Smooth muscle cell (in vitro differentiated cells): ENCODE measurements around the gene PHAF1. TPM values are rescaled to one million over a fixed set of nuclear protein-coding genes. Genes with fewer than 3 reads are reported as not detected.

ENCODE experiments used
- DNase-seq: peaks from one replicate; lab custom pipeline; 2025; ENCODE audit not compliant: unreplicated experiment; lab: John Stamatoyannopoulos, UW
- H2AFZ ChIP-seq: fragments of 200-600 bp; sonication (generic); 2 replicates; pipeline ENCODE4 v1.6.0; 2016; ENCODE audit warnings: antibody characterized with exemption, low read depth, mild to moderate bottlenecking
- H3F3A ChIP-seq: fragments of 200-600 bp; sonication (generic); 2 replicates; pipeline ENCODE4 v1.6.0; 2017; ENCODE audit warnings: antibody characterized with exemption, low read depth
- H3K27ac ChIP-seq: fragments of 200-600 bp; sonication (generic); 2 replicates; pipeline ENCODE4 v1.5.1; 2016; ENCODE audit warnings: low read depth, mild to moderate bottlenecking
- H3K27me3 ChIP-seq: fragments of 200-600 bp; sonication (generic); 2 replicates; pipeline ENCODE4 v1.6.1; 2016; ENCODE audit warnings: low read depth, mild to moderate bottlenecking
- H3K36me3 ChIP-seq: fragments of 200-600 bp; sonication (generic); 2 replicates; pipeline ENCODE4 v1.5.1; 2016; ENCODE audit warnings: low read depth
- H3K4me1 ChIP-seq: fragments of 200-600 bp; sonication (generic); 2 replicates; pipeline ENCODE4 v1.5.1; 2016; ENCODE audit warnings: low read depth
- H3K4me2 ChIP-seq: fragments of 200-600 bp; sonication (generic); 2 replicates; pipeline ENCODE4 v1.6.0; 2016; ENCODE audit warnings: mild to moderate bottlenecking
- H3K4me3 ChIP-seq: fragments of 200-600 bp; sonication (generic); 2 replicates; pipeline ENCODE4 v1.5.1; 2016; ENCODE audit warnings: mild to moderate bottlenecking
- H3K79me2 ChIP-seq: fragments of 200-600 bp; sonication (generic); 2 replicates; pipeline ENCODE4 v1.6.0; 2016; ENCODE audit warnings: low read depth, mild to moderate bottlenecking
- H3K9ac ChIP-seq: fragments of 200-600 bp; sonication (generic); 2 replicates; pipeline ENCODE4 v1.6.0; 2016; ENCODE audit warnings: low read depth
- H3K9me3 ChIP-seq: fragments of 200-600 bp; sonication (generic); replicated peaks from 2 replicates; pipeline ENCODE4 v1.5.1; 2016; ENCODE audit warnings: low read depth
- H4K20me1 ChIP-seq: fragments of 200-600 bp; sonication (generic); 2 replicates; pipeline ENCODE4 v1.6.0; 2016; ENCODE audit warnings: low read depth
- WGBS: methylation state at CpG from one replicate; pipeline ENCODE4 v1.1.7; 2016; ENCODE audit warnings: low lambda C conversion rate; 5-methylcytosine and 5-hydroxymethylcytosine counted together
- polyA plus RNA-seq: library from polyadenylated mRNA; unstranded; fragments of >200 nt; fragmentation: Nextera tagmentation; extraction: Ambion mirVana; gene quantifications from 2 replicates; pipeline ENCODE4 v1.2.1, GENCODE V29; 2016
- total RNA-seq: library from RNA; depleted of rRNA; stranded (reverse); fragments of >200 nt; gene quantifications from 2 replicates; pipeline ENCODE4 v1.2.3, GENCODE V29; 2014
- TF ChIP-seq, protein P1 (sequence below): fragments of 200-600 bp; sonication (generic); IDR thresholded peaks from 2 replicates; pipeline ENCODE4 v1.5.1; 2017; ENCODE audit warnings: borderline replicate concordance, mild to moderate bottlenecking, antibody characterized with exemption; ENCODE audit not compliant: insufficient read depth, poor library complexity, severe bottlenecking

The PHAF1 gene
- total and polyA plus RNA-seq, 2 experiments from 2014 or later: 15.5 TPM

DNA sequence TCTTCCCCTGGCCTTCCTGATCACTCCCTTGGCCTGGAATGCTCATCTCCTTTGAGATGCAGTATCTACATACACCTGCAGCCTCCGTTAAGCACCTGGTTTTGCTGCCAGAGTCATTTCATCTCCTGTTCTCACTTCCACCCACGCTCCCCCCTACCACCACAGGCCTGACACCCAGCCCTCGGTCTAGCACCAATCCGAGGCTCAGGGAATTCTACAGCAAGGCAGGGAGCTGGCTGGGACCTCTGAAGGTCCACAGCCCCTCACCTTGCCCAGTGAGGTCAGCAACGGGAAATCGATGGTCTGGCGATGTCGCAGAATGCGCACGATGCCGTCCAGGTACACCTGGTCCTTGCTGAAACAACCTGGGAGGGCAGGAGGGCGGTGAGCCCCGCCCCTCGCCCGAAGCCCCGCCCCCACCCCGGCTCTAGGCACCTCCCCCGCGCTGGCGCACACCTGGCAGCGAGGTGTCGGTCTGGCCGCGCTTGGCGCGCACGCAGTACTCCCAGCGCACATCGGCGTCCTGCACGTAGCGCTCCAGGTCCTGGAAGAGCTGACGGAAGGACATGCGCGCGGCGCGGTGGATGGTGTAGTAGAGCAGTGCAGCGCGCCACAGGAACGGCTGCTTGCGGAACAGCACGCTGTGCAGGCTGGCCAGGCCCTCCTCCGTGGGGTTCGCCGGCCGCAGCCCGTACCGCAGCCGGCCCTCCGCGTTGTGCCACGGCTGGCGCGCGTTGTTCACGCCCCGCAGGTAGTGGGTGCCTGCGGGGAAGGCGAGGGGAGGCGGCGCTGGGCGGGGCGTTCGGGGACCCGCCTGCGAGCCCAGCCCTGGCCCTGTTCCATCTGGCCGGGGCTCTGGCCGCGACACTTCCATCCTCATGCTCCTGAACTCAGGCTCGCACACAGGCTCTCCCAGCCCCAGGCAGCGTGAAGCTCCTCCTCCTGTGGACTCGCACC lies 68.3 kb downstream of the PHAF1 start:
- 9% methylated on average over 48 of the region's 73 CpGs for WGBS

DNA sequence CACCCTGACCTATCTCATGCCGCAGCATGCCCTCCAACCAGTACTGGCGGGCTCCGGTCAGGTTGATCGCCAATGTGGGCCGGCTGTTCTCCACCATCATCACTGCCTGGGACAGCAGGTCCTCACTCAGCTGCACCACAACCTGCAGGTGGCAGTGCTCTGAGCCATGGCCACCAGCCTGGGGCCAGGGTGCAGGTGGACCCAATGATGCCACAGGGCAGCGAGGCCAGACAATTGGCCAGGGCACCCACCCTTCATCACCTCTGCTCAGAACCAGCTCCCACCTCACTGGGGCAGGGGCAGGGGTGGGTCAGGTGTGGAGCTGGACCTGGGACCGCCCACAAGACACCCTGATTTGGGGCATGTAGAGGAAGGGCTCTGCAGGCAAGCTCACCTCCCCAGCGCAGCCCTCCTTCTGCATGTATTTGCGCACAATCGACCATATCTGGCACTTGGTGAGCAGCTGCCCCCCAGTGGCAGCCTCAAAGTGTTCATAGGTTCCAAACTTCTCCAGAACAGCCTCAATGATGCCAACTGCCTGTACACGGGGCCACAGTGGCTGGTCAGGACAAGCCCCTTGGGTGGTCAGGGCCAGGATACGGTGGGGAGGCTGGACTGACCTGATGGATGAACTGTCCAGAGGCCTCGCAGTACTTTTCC lies 69.8 kb downstream of the PHAF1 start:
- Histone ChIP-seq H3K27me3 (no peaks in the 10 kb centered on the region), H3K9ac (no peak overlapping the region), H4K20me1 (peaks cover 43% of the 10 kb centered on the region), H3F3A (no peaks in the 10 kb centered on the region), H3K79me2 (peaks cover 10% of the 10 kb centered on the region), H3K27ac (no peak overlapping the region), H3K4me1 (peaks cover 11% of the 10 kb centered on the region), H3K9me3 (no peaks in the 10 kb centered on the region), H3K4me3 (no peak overlapping the region), H3K36me3 (no peaks in the 10 kb centered on the region), H2AFZ (no peak overlapping the region), H3K4me2 (no peak overlapping the region)
- no peak for DNase-seq
- 92% methylated on average over 13 of the region's 13 CpGs for WGBS
- TF ChIP-seq, protein P1, sequence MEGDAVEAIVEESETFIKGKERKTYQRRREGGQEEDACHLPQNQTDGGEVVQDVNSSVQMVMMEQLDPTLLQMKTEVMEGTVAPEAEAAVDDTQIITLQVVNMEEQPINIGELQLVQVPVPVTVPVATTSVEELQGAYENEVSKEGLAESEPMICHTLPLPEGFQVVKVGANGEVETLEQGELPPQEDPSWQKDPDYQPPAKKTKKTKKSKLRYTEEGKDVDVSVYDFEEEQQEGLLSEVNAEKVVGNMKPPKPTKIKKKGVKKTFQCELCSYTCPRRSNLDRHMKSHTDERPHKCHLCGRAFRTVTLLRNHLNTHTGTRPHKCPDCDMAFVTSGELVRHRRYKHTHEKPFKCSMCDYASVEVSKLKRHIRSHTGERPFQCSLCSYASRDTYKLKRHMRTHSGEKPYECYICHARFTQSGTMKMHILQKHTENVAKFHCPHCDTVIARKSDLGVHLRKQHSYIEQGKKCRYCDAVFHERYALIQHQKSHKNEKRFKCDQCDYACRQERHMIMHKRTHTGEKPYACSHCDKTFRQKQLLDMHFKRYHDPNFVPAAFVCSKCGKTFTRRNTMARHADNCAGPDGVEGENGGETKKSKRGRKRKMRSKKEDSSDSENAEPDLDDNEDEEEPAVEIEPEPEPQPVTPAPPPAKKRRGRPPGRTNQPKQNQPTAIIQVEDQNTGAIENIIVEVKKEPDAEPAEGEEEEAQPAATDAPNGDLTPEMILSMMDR: no peak

More for the DNA sequence above, 68.3 kb downstream of the PHAF1 start:
- Histone ChIP-seq H3F3A (no peaks in the 10 kb centered on the region), H3K4me3 (peak overlapping the region; percentile 50), H3K27me3 (no peaks in the 10 kb centered on the region), H3K9ac (no peak overlapping the region), H3K36me3 (no peaks in the 10 kb centered on the region), H3K9me3 (no peaks in the 10 kb centered on the region), H3K4me1 (peaks cover 8% of the 10 kb centered on the region), H4K20me1 (peaks cover 43% of the 10 kb centered on the region), H2AFZ (no peak overlapping the region), H3K79me2 (peaks cover 7% of the 10 kb centered on the region), H3K4me2 (peak overlapping the region; percentile 90), H3K27ac (no peak overlapping the region)
- peak; percentile 43 for DNase-seq
- TF ChIP-seq, protein P1: no peak

DNA sequence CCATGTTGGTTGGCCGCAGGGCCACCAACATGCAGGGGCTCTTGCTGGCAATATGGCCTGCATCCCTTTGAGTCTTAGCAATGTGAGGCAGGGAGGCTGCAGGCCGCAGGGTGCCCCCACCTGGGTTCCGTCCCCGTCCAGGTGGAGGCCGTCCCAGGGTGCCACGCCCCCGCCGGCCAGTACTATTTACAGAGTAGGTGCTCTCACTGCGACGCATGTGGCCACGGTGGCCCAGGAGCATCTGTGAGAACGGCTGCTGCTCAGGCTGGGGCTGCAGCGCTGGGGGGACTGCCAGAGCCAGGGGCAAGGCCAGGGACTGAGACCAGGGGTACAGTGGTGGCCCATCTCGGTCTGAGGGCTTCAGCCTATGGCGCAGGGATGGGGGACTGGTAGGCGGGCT lies 70.4 kb downstream of the PHAF1 start:
- H4K20me1 ChIP-seq: peaks cover 43% of the 10 kb centered on the region
- DNase-seq: no peak
- H3F3A ChIP-seq: no peaks in the 10 kb centered on the region
- H3K9ac ChIP-seq: no peak overlapping the region
- peaks cover 10% of the 10 kb centered on the region for H3K79me2 ChIP-seq
- H3K36me3 ChIP-seq: no peaks in the 10 kb centered on the region
- peaks cover 13% of the 10 kb centered on the region for H3K4me1 ChIP-seq
- 96% methylated on average over 16 of the region's 16 CpGs for WGBS
- H3K9me3 ChIP-seq: no peaks in the 10 kb centered on the region
- H3K27ac ChIP-seq: no peak overlapping the region
- H3K27me3 ChIP-seq: no peaks in the 10 kb centered on the region
- no peak overlapping the region for H2AFZ ChIP-seq
- H3K4me3 ChIP-seq: no peak overlapping the region
- H3K4me2 ChIP-seq: no peak overlapping the region
- TF ChIP-seq, protein P1: no peak
